Eye (tissue), 1 donor: ENCODE results near the gene SYT6.
"Not testable (repeated sequence)": the region's sequence is repeated elsewhere in the genome, so short reads cannot be mapped to it uniquely, and the experiment has no call there.

ENCODE experiments used
- DNase-seq: peaks from one replicate; pipeline ENCODE4 v3.0.0-alpha.2; 2015

SYT6 gene

DNA sequence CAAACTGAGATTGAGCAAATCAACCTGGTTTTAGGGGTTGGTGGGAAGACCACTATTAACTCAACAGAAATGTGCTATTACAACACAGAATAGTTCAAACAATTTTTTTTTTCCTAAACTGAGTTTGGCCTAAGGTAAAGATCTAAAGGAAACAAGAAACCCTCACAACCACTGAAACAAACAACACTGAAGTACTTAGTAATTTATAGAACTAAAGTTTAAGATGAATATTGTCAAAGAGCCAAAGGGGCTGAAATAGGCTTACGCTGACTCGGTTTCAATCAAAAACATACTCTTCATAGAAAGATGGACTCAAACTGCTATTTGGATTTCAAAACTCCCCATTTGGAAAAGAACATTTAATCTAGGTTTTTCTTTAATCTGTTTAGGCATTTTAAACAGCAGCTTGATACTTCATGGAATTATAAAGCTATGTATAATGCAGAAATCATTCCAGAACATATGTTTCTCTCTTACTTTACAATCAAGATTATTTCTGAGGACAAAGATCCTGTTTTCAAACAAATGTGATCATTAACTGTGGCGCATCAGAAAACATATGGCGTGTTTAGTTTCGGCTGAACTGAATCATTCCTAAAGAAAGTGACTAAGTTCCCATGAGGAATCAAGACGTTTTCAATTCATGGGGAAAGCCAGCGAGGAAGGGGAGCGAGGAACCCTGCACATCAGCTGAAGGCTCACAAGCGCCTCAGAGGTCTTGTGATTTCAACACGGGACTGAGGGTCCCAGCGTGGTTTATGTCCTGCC lies 62.7 kb downstream of the SYT6 start:
- DNase-seq = peak; percentile 45

DNA sequence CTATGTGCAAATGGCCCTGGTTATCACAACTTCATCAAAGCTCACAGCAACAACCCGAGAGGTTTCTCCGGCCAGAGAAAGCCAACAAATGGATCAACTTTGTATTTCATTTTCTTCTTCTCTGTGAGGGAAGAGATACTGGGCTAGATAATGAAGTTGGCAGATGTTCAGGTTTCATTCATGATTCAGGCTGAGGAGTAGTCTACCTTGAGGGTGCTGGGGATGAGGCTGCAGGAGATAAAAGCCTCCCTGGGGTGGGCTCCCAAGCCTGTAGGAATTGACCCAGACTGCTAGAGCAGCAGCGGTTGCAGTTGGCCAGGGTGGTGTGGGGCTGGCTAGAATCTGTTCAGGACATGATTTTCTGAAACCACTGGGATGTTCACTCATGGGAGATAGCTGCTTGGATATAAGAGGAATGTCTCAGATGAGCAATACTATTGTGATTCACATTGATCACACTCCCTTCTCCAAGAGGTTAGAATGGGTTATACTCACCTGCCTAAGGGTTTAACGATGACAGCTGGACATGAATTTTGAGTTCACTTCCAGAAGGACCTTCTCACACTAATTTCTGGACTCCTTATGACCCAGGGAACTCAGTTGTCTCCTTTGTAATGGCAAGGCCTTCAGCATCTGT lies 64.0 kb downstream of the SYT6 start:
- no peak for DNase-seq

DNA sequence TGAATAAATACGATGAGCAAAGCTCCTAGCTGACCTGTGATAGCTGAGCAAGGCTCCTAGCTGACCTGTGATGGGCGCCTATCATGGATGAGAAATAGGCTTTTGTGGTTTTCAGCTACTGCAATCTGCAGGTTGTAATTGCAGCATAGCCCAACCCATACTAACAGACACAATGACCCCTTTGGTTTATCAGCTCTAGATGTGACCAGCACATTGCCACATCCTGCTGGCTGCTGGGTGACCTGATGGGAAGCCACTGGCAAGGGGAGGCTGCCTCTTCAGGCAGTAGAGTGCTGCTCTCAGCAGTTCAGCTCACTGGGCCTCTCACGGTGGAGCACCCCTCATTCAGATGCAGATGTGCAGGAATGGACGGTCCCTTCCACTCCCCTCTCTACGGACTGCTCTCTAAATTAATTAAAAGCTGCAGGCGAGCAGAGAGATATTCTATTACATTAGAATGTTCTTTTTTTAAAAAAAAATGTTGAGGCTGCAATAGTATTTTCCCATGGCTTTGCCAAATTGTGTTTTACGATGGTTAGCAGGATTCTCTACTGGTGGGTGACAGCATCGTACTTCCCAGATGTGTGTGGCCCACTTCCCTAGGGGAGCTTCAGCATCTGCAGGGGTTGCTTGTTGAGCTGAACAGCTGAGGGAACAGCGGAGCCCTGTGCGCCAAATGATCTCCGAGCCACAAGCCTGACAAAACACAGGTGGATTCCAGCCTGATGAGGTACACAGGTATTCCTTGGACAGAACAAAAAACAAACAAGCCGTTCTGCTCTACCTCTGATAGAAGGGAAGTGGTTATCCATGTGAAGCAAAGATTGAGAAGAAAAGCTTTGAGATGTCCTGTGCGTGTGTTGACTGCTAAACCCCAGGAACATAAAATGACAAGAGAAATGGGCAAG lies 65.0 kb downstream of the SYT6 start:
- DNase-seq = peak; percentile 20

DNA sequence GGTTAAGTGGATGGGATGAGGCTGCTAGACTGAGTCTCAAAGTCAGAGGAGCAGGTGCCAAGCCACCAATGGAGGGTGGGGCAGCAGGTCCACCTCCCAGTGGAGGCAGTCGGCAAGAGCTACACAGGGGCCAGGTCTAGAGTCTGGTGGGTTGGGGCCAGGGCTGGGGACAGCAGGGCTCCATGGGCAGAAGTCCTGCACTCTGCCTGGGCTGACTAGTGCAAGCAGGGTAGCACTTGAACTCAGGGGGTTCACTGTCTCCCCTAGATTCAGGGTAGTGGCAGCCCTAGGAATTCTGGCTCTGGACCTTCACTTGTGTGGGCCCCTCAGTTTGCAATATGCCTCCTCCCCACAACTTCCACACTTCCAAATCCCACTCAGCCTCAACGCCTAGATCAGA lies 66.2 kb downstream of the SYT6 start:
- no peak for DNase-seq

DNA sequence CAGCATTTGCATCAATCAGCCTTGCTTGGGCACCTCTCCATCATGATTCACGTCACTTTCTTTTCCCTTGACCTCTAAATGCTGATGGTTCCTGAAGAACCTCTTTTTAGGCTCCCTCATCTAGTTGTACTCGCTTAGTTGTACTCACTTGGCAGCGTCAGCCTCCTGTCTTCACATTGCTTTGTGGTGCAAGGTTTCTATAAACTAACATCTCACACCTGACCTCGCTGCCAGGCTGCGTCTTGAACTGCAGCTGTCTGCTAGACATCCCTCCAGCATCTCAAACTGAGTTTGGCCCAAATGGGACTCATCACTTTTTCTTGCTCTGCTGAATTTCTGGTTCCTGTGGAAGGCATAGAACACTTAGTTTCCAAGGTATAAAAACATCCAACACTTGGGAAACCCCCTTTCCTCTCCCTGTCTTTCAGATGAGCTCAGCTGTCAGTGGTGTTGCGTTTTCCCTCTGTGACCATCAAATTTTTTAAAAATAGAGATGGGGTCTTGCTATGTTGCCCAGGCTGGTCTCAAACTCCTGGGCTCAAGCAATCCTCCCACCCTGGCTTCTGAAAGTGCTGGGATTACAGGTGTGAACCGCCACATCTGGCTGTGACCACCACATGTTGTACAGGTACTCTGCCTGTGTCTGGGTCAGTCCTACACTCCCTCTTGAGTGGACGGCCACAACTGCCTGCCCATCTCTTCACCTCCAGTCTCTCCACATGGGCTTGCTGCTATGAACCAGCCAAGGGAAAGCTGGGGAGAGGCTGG lies 66.9 kb downstream of the SYT6 start:
- no peak for DNase-seq

DNA sequence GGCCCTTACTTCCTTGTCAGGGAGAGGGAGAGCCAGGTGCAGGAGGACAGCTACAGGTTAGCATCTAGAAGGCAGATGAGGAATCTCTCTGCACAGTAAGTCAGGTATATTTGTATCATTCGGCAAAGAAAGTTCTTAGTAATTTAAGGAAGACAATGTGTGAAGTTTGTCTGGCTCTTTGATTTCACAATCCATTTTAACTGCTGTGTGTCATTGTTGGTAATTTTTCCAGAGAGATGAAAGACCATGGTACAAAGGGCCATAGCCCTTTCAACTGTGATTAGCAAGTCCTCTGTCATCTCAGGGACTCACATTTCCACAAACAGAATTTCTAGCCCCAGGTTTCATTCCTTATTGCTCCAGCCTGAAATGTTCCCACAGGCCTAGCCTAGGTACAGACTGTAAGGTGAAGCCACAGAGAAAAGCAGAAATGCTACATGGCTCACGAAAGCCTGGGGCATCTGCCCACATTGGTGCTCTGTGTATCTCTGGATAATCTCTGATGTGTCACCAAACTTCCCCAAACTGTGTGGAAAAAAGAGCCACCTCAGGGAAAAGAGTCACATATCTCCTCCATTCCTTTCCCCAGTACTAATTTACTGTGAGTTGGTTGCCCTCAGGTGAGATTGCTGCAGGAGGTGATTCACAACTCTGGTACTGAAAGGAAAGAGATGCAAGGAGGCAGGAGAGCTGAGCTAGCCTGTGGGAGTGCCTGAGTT lies 70.6 kb downstream of the SYT6 start:
- DNase-seq = no peak

DNA sequence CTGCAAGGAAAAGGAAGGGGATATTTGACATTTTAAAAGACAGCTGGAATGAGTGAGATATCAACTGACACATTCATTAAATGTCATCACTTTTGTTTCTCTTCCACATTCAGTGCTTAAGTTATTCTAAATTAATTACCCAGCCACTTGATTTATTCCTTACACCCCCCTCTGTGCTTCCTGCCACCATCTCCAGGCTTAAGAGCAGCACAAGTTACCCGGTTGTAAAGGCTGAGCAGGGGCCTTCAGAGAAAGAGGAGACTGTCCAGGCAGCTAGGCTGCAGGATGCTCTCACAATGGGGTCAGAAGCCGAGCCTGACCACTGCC lies 71.4 kb downstream of the SYT6 start:
- DNase-seq = no peak

DNA sequence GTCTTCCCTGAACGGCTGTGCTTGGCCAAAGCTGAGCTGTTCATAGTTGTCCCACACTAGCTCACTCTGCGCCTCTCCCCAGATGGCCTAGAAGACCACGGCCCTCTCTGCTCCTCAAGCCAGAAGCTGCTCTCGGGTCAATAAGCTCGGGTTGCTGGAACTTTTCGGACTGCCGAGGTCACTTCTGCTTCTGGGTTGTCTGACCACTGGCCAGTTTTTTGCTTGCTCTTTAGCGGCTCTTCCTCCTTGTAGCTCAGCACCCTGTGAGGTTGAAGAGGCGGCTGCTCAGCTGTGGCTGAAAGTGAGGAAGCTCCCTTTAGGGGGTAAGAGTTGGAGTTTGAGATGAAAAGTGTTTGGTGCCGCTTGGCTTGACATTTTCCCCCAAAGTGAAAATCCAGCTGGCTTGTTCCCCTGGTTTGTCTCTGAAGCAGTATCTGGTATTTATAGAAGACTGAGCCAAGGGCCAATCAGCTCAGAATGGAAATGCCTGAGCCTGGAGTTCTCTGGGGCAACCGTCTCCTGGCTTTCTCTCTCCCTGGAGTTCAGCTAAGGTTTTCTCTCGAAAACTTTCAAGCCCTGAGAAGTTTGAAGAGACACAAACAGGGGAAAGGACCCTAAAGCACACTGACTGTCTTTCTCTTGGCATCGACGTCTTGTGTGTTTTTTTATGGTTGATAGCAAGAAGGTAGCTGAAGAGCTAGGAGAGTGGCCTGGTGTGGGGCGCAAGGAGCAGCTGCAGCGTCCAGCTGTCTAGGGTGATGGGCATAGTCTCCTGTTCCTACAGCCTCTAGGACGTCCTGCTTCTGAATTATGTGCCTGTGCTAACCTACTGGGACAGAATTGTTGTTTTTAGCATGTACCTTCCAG lies 72.0 kb downstream of the SYT6 start:
- DNase-seq = no peak

DNA sequence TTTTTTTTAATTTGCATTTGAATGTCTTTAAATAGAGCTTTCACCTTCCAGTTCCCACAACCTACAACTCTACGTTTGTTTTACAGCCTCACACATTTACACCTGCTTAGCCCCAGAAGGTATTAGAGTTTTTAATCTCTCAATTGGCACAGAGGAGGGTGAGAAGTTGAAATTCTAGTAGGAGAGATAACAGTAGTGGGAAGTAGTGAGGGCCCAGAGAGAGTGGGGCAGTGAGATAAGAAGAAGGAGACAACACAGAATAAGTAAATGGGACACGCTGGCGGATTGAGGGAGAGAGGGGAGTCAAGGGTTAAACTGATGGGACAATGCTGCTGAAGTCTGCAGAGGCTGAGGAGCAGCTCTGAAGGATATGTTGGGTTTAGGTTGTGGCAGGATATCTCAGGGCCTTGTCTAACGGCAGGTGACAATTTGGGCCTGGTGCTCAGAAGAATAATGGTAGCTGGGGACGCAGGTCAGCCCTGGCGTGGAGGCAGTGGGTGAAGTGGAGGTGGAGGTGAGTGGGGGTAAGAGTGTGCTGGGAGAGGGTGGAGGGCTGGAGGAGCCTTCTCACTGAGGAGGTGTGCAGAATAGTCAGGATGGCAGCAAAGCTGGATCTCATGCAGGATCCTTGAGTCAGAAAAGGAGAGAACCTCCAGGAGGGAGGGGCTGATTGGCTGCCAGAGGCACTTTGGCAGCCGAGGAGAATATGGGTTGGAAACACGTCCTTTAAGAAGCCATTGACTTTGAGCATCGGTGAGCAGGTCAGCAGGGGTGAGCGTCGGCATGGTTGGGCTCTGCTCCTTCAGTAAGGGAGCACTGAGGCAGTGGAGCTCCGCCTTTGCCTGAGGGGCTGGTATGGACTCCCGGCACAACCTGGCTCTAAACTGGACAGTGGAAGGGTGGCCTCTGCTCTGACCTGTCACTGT lies 72.9 kb downstream of the SYT6 start:
- DNase-seq = no peak

DNA sequence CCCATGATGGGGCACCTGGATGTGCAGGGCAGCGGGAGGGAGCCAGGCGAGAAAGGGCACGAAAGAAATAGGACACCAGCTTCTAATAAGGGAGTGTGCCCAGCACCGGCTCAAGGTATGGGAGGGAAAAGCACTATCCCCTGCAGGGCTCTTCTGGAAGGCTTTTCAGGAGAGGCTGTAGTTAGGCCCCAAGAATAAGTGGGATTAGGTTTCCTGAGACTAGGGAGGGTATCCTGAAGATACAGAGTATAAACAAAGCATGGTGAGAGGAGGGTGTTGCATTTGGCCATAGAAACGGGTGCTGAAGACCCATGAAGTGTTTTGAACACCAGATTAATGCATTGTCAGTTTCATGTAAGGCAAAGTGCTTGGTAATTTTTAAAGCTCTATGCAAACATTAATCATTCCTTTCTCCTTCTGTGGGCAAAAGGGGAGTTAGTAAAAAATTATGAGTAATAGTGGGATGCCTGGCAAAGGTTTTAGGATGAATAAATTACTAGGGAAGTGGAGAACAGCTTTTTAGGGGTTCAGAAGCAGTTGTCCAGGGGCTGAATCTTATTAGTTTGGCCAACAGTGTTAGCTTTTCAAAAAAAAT lies 74.0 kb downstream of the SYT6 start:
- no peak for DNase-seq

DNA sequence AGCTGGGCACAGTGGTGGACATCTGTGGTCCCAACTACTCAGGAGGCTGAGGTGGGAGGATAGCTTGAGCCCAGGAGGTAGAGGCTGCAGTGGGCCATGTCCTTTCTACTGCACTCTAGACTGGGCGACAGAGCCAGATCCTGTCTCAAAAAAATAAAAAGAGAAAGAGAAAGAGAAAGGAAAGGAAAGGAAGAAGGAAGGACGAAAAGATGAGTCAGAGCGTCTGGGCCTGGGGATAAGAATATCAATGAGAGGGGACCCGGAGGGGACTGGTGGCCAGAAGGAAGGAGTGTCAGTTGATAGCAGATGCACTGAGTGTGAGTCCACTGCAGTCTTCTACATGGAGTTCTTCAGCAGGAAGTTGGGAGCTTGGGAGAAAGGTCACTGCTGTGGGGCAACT lies 75.6 kb downstream of the SYT6 start:
- DNase-seq = no peak

DNA sequence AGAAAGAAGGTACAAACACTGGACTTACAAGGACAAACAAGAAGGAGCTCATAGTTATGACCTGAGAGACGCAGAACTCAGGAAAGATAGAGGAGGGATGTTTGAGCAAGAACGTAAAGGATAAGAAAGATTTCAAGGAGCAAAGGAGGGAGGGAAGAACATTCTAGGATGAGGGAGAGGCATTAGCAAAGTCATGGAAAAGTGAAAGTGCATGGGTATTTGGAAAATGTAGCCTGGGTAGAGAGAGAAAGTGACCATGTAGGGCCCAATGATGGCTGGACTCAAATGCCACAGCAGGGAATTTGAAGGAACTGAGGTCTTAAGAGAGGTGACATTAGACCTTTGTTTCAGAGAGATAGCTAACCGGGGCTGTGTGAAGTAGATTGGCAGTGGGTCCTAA lies 76.5 kb downstream of the SYT6 start:
- DNase-seq = no peak

DNA sequence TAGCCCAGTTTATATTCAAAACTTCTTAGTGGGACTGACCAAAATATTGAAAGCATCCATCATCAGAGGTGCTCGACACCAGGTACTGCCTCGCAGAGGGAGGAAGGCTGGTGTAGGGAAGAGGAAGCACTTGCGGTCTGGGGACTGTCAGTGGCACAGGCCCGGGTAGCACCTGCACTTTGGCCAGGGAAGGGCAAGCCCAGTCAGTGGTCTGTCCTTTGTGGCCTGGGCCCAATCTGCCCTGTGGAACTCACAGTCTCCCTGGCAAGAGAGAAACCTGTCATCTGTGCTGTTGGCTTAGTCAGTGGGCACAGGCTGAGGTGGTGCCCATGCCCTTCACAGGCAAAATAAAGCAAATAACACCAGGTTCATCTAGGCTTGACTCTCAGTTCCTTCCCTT lies 77.4 kb downstream of the SYT6 start:
- DNase-seq = no peak

DNA sequence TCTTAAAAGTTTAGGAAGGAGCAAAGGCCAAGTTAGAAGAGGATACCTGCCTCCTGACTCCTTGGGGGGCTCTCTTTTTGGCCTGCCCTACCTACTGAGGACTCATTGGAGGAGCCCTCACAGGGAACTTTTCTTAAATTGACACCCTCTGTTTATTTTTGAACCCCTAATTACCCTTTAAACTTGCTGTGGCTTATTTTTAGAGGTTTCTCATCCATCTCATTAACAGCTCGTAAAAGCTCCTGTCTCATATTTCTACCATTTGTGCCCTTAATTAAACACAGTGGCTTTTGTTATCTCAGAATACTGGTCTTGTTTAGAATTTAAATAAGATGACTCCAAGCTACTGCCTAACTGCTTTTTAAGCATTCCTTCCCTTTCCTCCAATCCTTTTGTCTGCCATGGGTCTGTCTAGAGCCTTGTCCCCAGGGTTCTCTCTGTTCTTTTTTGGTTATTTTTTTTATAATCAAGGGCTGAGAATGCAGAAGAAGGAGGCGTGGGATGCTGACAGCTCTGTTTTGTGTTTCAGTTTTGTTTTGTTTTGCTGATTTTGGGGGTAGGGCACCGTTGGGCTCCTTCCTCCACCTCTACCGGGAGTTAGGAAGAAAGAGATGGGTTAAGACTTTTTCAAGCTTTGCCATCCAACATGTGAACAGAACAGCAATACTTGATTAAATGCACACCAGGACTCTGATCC lies 78.0 kb downstream of the SYT6 start:
- DNase-seq = no peak

DNA sequence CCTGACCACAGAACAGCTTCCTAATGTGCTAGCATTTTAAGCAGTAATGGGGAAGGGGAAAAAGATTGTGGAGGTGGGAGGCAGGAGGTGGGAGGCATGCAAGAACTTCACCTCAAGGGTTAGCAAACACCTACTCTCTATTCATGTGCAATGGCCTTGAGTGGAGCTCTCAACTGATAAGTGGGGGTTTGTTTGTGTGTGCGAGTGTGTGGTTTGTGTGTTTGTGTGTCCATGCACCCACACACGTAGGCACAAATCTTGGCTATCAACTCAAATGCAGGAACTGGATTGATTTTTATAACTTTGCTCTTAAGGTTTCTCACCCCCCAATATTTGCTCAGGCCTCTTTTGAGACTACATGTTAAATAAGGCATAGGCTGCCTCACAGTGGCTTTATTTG lies 78.6 kb downstream of the SYT6 start:
- DNase-seq = no peak

DNA sequence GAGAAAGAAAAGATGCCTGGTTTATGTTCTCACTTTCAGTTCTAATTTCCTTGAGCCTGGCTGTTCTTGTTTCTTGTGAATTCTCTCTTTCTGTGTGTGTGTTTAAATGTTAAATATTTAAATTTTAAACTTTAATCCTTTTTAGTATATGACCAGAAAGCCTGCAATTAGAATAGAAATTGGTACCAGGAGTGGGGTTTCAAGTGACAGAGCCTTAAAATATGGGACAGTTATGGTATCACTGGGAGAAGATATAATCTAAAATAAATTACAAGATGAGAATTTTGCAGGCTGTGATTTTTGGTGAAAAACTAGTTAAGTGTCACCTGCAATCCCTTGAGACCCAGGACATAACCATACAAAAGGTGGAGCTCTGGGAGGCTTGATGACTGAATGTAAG lies 81.4 kb downstream of the SYT6 start:
- DNase-seq = no peak

DNA sequence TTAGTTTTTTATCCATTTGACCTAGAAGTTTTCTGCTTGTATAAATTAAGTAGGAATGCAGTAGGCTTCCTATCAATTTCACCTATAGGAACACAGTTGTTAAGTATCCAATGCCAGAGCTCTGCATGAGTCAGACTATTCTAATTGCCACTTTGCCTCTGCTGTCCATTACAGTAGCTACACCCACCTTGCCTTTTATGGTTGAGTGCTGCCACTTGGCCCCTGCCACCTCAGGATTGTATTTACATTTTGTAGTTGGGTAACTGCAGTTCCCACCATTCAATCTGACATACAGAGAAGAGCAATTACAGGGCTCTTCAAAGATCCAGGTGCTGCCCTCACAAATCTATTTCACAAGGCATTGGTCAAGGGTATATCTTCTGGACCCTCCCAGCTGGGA lies 83.9 kb downstream of the SYT6 start:
- not testable (repeated sequence) for DNase-seq

DNA sequence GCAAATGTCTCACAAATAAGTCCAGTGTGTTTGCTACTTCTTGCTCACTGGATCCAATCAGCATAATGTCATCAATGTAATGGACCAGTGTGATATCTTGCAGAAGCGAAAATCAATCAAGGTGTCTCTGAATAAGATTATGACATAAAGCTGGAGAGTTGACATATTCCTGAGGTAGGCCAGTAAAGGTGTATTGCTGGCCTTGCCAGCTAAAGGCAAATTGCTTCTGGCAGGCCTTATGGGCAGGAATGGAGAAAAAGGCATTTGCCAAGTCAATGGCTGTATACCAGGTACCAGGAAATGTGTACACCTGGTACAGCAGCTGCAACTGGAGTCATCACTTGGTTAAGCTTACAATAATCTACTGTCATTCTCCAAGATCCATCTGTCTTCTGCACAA lies 85.0 kb downstream of the SYT6 start:
- not testable (repeated sequence) for DNase-seq

DNA sequence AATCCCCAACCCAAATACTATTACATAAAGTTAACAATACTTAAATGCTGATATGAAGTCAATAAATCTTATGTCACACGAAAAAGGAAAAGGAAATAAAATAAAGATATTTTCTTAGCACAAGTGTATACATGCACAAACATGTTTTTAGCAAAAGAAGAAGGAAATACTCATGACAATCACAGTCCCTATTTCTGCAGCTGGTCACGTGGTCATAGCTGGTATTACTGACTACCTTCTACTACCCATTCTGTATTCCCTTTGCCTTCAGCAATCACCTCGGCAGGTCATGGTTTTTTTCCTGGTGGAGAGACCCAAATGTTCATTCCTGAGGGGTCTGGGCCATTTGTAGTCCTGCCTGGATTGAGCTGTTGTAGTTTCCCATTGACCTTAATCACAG lies 88.0 kb downstream of the SYT6 start:
- not testable (repeated sequence) for DNase-seq
